ENCODE data around the gene ZNF226. TPM values are rescaled to one million over a fixed set of nuclear protein-coding genes. Genes with fewer than 3 reads are reported as not detected.
"Not testable (repeated sequence)": the region's sequence is repeated elsewhere in the genome, so short reads cannot be mapped to it uniquely, and the experiment has no call there.

ZNF226 gene
- total RNA-seq (10 to 100 TPM; 12.3 to 42.0 (median 38.0) TPM), total RNA-seq (13.5 to 98.5 (median 25.0) reads per million in 29 experiments)
- 31.0 TPM for total RNA-seq (2013)

DNA sequence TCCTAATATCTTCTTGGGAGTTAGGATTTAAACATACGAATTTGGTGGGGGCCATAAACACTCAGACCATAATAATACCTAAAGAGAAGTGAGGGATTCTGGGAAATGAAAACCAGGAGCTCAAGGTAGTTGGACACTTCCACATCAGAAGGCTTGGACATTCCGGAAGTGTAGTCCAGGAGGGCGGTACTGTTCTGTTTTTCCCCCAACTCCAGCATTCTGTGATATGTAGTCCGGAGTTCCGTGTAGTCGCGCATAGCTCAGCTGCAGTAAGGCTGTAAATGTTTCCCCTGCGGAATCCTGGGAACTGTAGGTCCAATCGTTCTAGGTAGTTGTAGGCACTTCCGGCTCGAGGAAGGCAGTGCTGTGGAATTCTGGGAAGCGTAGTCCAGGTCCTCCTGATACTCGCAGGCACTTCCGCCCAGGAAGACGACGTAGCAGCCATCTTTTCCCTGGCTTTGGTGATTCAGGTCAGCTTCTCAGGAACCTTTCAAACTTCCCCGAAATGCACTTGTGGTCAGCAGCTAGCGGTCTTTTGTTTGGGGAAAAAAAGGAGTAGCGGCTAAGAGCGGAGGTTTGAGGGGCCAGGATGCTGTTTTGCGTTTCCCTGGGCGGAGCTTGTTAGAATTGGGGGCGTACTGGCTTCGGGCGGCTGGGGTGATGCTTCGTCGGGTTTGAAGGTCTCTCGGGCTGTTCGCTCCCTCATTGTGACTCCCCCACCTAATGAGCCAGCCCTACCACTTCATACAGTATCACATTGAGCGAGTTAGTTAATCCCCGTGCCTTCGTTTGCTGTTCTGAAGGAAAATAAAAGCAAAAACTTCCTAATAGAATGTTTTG lies at the start of gene ZNF226:
ZNF226 (plus strand) TSS at position 428 of the 840 bp plus-strand sequence. CDS start 4,981 bp downstream, outside the sequence.
- Histone ChIP-seq H3K27me3 (replicated peaks in 1 of 2; ENCODE audit: control insufficient read depth in 2 of 2, extremely low read depth in 1 of 2, insufficient read depth in 2 of 2, low read length in 1 of 2) (no peaks in the 10 kb centered on the region), H3K9me3 (peaks cover 10% of the 10 kb centered on the region), H3K4me3 (ENCODE audit: control insufficient read depth in 1 of 2, extremely low read depth in 1 of 2, low read length in 1 of 2) (peak within 1 kb of the TSS; percentile 68 to 96), H3K36me3 (ENCODE audit: control insufficient read depth in 2 of 2, extremely low read depth in 1 of 2, insufficient read depth in 1 of 2, low read length in 1 of 2) (peaks cover 3 to 27% of the 10 kb centered on the region in 2 donors), H3K4me1 (ENCODE audit: control insufficient read depth in 1 of 2, extremely low read depth in 1 of 2, insufficient read depth in 2 of 2, low read length in 2 of 2) (peaks cover 7 to 16% of the 10 kb centered on the region in 2 experiments), H3K27ac (ENCODE audit: low read length) (peak within 1 kb of the TSS; percentile 78)
- Mint-ChIP-seq H3K27me3 (no peaks in the 10 kb centered on the region), H3K4me1 (peaks cover 38 to 42% (median 38%) of the 10 kb centered on the region in 3 donors), H3K4me3 (peak within 1 kb of the TSS; percentile 94 to 98 (median 97)), H3K9me3 (peaks cover 21 to 51% (median 35%) of the 10 kb centered on the region in 3 donors), H3K27ac (peak within 1 kb of the TSS; percentile 88 to 99), H3K36me3 (peaks cover 37% of the 10 kb centered on the region)
- WGBS (ENCODE audit: insufficient coverage): 0% methylated on average over 12 of the region's 32 CpGs
- DNase-seq (peak; percentile 58 to 91 (median 72)), ATAC-seq (replicated peaks in 1 of 4) (peak; percentile 97 to 98 (median 98))
- CTCF ChIA-PET: interaction anchor here (0.6 to 1.1 kb wide), 3 partner anchors 47 to 632 kb away, joined by 3 to 5 read pairs (median 3); partner anchors contain the start of genes ZNF227 (in 1 of the 2) and ZNF45 (in 1 of the 2)
- POLR2A ChIA-PET: interaction anchor here in 1 of 2 donors (0.7 kb wide), 1 partner anchor 48 kb away, joined by 5 read pairs; no protein-coding TSS in a partner anchor

GRCh38 chr19:44121162-44121561 lies 43.7 kb upstream of the ZNF226 start:
- H3K27ac ChIP-seq (ENCODE audit: low read length); H3K27me3 Mint-ChIP-seq; H3K9me3 ChIP-seq; POLR2A ChIA-PET; H3K4me3 Mint-ChIP-seq; H3K4me1 ChIP-seq (ENCODE audit: control insufficient read depth in 1 of 2, extremely low read depth in 1 of 2, insufficient read depth in 2 of 2, low read length in 2 of 2); H3K4me3 ChIP-seq (ENCODE audit: control insufficient read depth in 1 of 2, extremely low read depth in 1 of 2, low read length in 1 of 2); DNase-seq; H3K27me3 ChIP-seq (replicated peaks in 1 of 2; ENCODE audit: control insufficient read depth in 2 of 2, extremely low read depth in 1 of 2, insufficient read depth in 2 of 2, low read length in 1 of 2); CTCF ChIA-PET; H3K27ac Mint-ChIP-seq; ATAC-seq (replicated peaks in 1 of 4): not testable (repeated sequence)
- no CpG with 5 or more reads among the region's 4 CpGs for WGBS (ENCODE audit: insufficient coverage)
- peaks cover 92% of the 10 kb centered on the region for H3K36me3 Mint-ChIP-seq
- peaks cover 35 to 52% (median 42%) of the 10 kb centered on the region in 3 donors for H3K9me3 Mint-ChIP-seq
- H3K36me3 ChIP-seq (ENCODE audit: control insufficient read depth in 2 of 2, extremely low read depth in 1 of 2, insufficient read depth in 1 of 2, low read length in 1 of 2): peaks cover 10 to 52% of the 10 kb centered on the region in 2 donors
- peaks cover 7 to 21% (median 12%) of the 10 kb centered on the region in 3 donors for H3K4me1 Mint-ChIP-seq

DNA sequence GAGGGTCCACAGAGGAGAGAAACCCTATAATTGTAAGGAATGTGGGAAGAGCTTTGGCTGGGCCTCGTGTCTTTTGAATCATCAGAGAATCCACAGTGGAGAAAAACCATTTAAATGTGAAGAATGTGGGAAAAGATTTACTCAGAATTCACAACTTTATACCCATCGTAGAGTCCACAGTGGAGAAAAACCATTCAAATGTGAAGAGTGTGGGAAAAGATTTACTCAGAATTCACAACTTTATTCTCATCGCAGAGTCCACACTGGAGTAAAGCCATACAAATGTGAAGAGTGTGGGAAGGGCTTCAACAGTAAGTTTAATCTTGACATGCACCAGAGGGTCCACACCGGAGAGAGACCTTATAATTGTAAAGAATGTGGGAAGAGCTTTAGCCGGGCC lies 32.9 kb upstream of the ZNF226 start:
- peaks cover 16% of the 10 kb centered on the region for H3K9me3 ChIP-seq
- Mint-ChIP-seq H3K27ac (no peak overlapping the region), H3K9me3 (peaks cover 12 to 34% (median 34%) of the 10 kb centered on the region in 3 donors), H3K36me3 (peaks cover 17% of the 10 kb centered on the region), H3K4me3 (no peak overlapping the region), H3K4me1 (no peaks in the 10 kb centered on the region), H3K27me3 (no peaks in the 10 kb centered on the region)
- no peak for ATAC-seq (replicated peaks in 1 of 4)
- no peaks in the 10 kb centered on the region for H3K27me3 ChIP-seq (replicated peaks in 1 of 2; ENCODE audit: control insufficient read depth in 2 of 2, extremely low read depth in 1 of 2, insufficient read depth in 2 of 2, low read length in 1 of 2)
- peaks cover 17 to 26% of the 10 kb centered on the region in 2 donors for H3K36me3 ChIP-seq (ENCODE audit: control insufficient read depth in 2 of 2, extremely low read depth in 1 of 2, insufficient read depth in 1 of 2, low read length in 1 of 2)
- H3K4me1 ChIP-seq (ENCODE audit: control insufficient read depth in 1 of 2, extremely low read depth in 1 of 2, insufficient read depth in 2 of 2, low read length in 2 of 2): no peaks in the 10 kb centered on the region
- no peak overlapping the region for H3K4me3 ChIP-seq (ENCODE audit: control insufficient read depth in 1 of 2, extremely low read depth in 1 of 2, low read length in 1 of 2)
- H3K27ac ChIP-seq (ENCODE audit: low read length): no peak overlapping the region
- ChIA-PET CTCF (no interaction called here), POLR2A (no interaction called here)
- no peak for DNase-seq
- 100% methylated on average over 1 of the region's 5 CpGs for WGBS (ENCODE audit: insufficient coverage)

- Mint-ChIP-seq H3K36me3 (peaks cover 27% of the 10 kb centered on the region), H3K4me3 (peak within 1 kb of the TSS; percentile 95 to 99 (median 96)), H3K9me3 (peaks cover 2 to 18% (median 3%) of the 10 kb centered on the region in 3 donors), H3K27ac (peak within 1 kb of the TSS; percentile 75 to 92), H3K4me1 (peaks cover 15 to 30% (median 25%) of the 10 kb centered on the region in 3 donors), H3K27me3 (no peaks in the 10 kb centered on the region)
- DNase-seq (peak; percentile 17 to 81 (median 51)), ATAC-seq (replicated peaks in 1 of 4) (peak; percentile 87 to 96 (median 94))
- Histone ChIP-seq H3K4me1 (ENCODE audit: control insufficient read depth in 1 of 2, extremely low read depth in 1 of 2, insufficient read depth in 2 of 2, low read length in 2 of 2) (peaks cover 0 to 17% of the 10 kb centered on the region in 2 experiments), H3K27ac (ENCODE audit: low read length) (peak within 1 kb of the TSS; percentile 54), H3K36me3 (ENCODE audit: control insufficient read depth in 2 of 2, extremely low read depth in 1 of 2, insufficient read depth in 1 of 2, low read length in 1 of 2) (peaks cover 0 to 10% of the 10 kb centered on the region in 2 donors), H3K27me3 (replicated peaks in 1 of 2; ENCODE audit: control insufficient read depth in 2 of 2, extremely low read depth in 1 of 2, insufficient read depth in 2 of 2, low read length in 1 of 2) (no peaks in the 10 kb centered on the region), H3K4me3 (ENCODE audit: control insufficient read depth in 1 of 2, extremely low read depth in 1 of 2, low read length in 1 of 2) (peak within 1 kb of the TSS; percentile 79 to 87), H3K9me3 (no peaks in the 10 kb centered on the region)
- POLR2A ChIA-PET: no interaction called here
- 2% methylated on average over 44 of the region's 52 CpGs for WGBS (ENCODE audit: insufficient coverage)
- CTCF ChIA-PET: no interaction called here
Observed at GRCh38 chr19:44141191-44142058, 23.5 kb upstream of the ZNF226 start, which contains the start of gene ZNF234. TSS of gene ZNF234 (plus strand) at chr19:44141554. CDS start at chr19:44144633, 3,079 bp downstream.

- WGBS (ENCODE audit: insufficient coverage): 9% methylated on average over 9 of the region's 13 CpGs
- peak in 4 of 35 experiments; percentile 2 to 14 (median 4) for DNase-seq
- POLR2A ChIA-PET: no interaction called here
Observed at GRCh38 chr19:44142059-44142433, 22.9 kb upstream of the ZNF226 start.

More at GRCh38 chr19:44142059-44142433, 22.9 kb upstream of the ZNF226 start:
- no peaks in the 10 kb centered on the region for H3K9me3 ChIP-seq
- H3K27me3 ChIP-seq (replicated peaks in 1 of 2; ENCODE audit: control insufficient read depth in 2 of 2, extremely low read depth in 1 of 2, insufficient read depth in 2 of 2, low read length in 1 of 2): no peaks in the 10 kb centered on the region
- H3K4me3 ChIP-seq (ENCODE audit: control insufficient read depth in 1 of 2, extremely low read depth in 1 of 2, low read length in 1 of 2): peak overlapping the region; percentile 79 to 87
- peaks cover 0 to 17% of the 10 kb centered on the region in 2 experiments for H3K4me1 ChIP-seq (ENCODE audit: control insufficient read depth in 1 of 2, extremely low read depth in 1 of 2, insufficient read depth in 2 of 2, low read length in 2 of 2)
- H3K27ac Mint-ChIP-seq: peak overlapping the region; percentile 75 to 92
- peak overlapping the region; percentile 54 for H3K27ac ChIP-seq (ENCODE audit: low read length)
- CTCF ChIA-PET: no interaction called here
- H3K4me3 Mint-ChIP-seq: peak overlapping the region; percentile 95 to 99 (median 96)
- H3K9me3 Mint-ChIP-seq: peaks cover 0 to 14% (median 2%) of the 10 kb centered on the region in 3 donors
- peaks cover 27% of the 10 kb centered on the region for H3K36me3 Mint-ChIP-seq
- ATAC-seq (replicated peaks in 1 of 4): no peak
- H3K4me1 Mint-ChIP-seq: peaks cover 15 to 30% (median 25%) of the 10 kb centered on the region in 3 donors
- no peaks in the 10 kb centered on the region for H3K27me3 Mint-ChIP-seq
- H3K36me3 ChIP-seq (ENCODE audit: control insufficient read depth in 2 of 2, extremely low read depth in 1 of 2, insufficient read depth in 1 of 2, low read length in 1 of 2): peaks cover 0 to 10% of the 10 kb centered on the region in 2 donors
